Activated CD8-positive, alpha-beta memory T cell treated with anti-CD3 and anti-CD28 coated beads for 48 hours (primary cell): ENCODE data around the gene LGALS1.
"Not testable (repeated sequence)": the region's sequence is repeated elsewhere in the genome, so short reads cannot be mapped to it uniquely, and the experiment has no call there.

Experiments
- DNase-seq, 3 experiments: peaks; one replicate each; pipeline ENCODE4 v3.0.0-alpha.2; 2020; ENCODE audit warnings: low read depth in 2 of 3, low spot score in 2 of 3

The LGALS1 gene

GRCh38 chr22:37686002-37686982 is 10.9 kb downstream of the LGALS1 start, which contains the start of gene NOL12:
Gene NOL12 (plus strand): TSS chr22:37686343. CDS start chr22:37686393, 50 bp downstream.
- DNase-seq = peak; percentile 53 to 68 (median 64)

- no peak for DNase-seq
Observed at GRCh38 chr22:37690407-37690806, 15.0 kb downstream of the LGALS1 start.

- no peak for DNase-seq
Observed at GRCh38 chr22:37690901-37691504, 15.6 kb downstream of the LGALS1 start.

- DNase-seq = no peak
Observed at GRCh38 chr22:37692627-37693285, 17.3 kb downstream of the LGALS1 start.

- DNase-seq = not testable (repeated sequence)
Observed at GRCh38 chr22:37694131-37694530, 18.7 kb downstream of the LGALS1 start.

GRCh38 chr22:37696260-37696656 is 20.8 kb downstream of the LGALS1 start:
- DNase-seq = not testable (repeated sequence)

- DNase-seq = peak; percentile 64 to 83 (median 65)
Observed at GRCh38 chr22:37696657-37697537, 21.5 kb downstream of the LGALS1 start, which contains the start of gene TRIOBP. Gene TRIOBP (plus strand): TSS chr22:37697048. CDS start chr22:37701366, 4,318 bp downstream.

GRCh38 chr22:37697538-37697835 is 22.1 kb downstream of the LGALS1 start:
- DNase-seq = no peak

- DNase-seq = no peak
Observed at GRCh38 chr22:37701141-37701786, 25.8 kb downstream of the LGALS1 start.

- DNase-seq = no peak
Observed at GRCh38 chr22:37703906-37704305, 28.5 kb downstream of the LGALS1 start.

- no peak for DNase-seq
Observed at GRCh38 chr22:37704645-37705044, 29.2 kb downstream of the LGALS1 start.

- no peak for DNase-seq
Observed at GRCh38 chr22:37705205-37705604, 29.8 kb downstream of the LGALS1 start.

GRCh38 chr22:37708580-37709444 is 33.4 kb downstream of the LGALS1 start:
- no peak for DNase-seq

GRCh38 chr22:37709445-37709765 is 34.0 kb downstream of the LGALS1 start:
- no peak for DNase-seq

- no peak for DNase-seq
Observed at GRCh38 chr22:37710675-37711074, 35.2 kb downstream of the LGALS1 start.

- no peak for DNase-seq
Observed at GRCh38 chr22:37711490-37711889, 36.1 kb downstream of the LGALS1 start.

- DNase-seq = no peak
Observed at GRCh38 chr22:37713761-37714160, 38.3 kb downstream of the LGALS1 start.

GRCh38 chr22:37714634-37715033 is 39.2 kb downstream of the LGALS1 start:
- DNase-seq = no peak

GRCh38 chr22:37715760-37716159 is 40.3 kb downstream of the LGALS1 start:
- DNase-seq = no peak
